Measurements from ENCODE around the gene NT5DC4.

NT5DC4 gene

GRCh38 chr2:112724591-112725525 is 4.0 kb downstream of the NT5DC4 start:
- no peak for DNase-seq

- no peak for DNase-seq
Measured at GRCh38 chr2:112725545-112726457, 5.0 kb downstream of the NT5DC4 start.

GRCh38 chr2:112726487-112727190 is 5.8 kb downstream of the NT5DC4 start:
- DNase-seq: peak; percentile 93 to 94

GRCh38 chr2:112727276-112728028 is 6.6 kb downstream of the NT5DC4 start:
- no peak for DNase-seq

GRCh38 chr2:112728029-112728362 is 7.2 kb downstream of the NT5DC4 start:
- no peak for DNase-seq

- no peak for DNase-seq
Measured at GRCh38 chr2:112728378-112729175, 7.8 kb downstream of the NT5DC4 start.

GRCh38 chr2:112730216-112730615 is 9.4 kb downstream of the NT5DC4 start:
- DNase-seq: no peak

GRCh38 chr2:112730791-112731190 is 10.0 kb downstream of the NT5DC4 start:
- DNase-seq: no peak

- DNase-seq: no peak
Measured at GRCh38 chr2:112731479-112731878, 10.7 kb downstream of the NT5DC4 start.

- DNase-seq: no peak
Measured at GRCh38 chr2:112733456-112733855, 12.6 kb downstream of the NT5DC4 start.

- no peak for DNase-seq
Measured at GRCh38 chr2:112733871-112734270, 13.1 kb downstream of the NT5DC4 start.

- no peak for DNase-seq
Measured at GRCh38 chr2:112737542-112738232, 16.9 kb downstream of the NT5DC4 start.

- DNase-seq: no peak
Measured at GRCh38 chr2:112740527-112740926, 19.7 kb downstream of the NT5DC4 start.

- DNase-seq: peak; percentile 85 to 87
Measured at GRCh38 chr2:112749755-112750559, 29.1 kb downstream of the NT5DC4 start.

- DNase-seq: no peak
Measured at GRCh38 chr2:112750560-112750843, 29.7 kb downstream of the NT5DC4 start.

- no peak for DNase-seq
Measured at GRCh38 chr2:112751451-112752197, 30.8 kb downstream of the NT5DC4 start.

- no peak for DNase-seq
Measured at GRCh38 chr2:112752667-112753066, 31.8 kb downstream of the NT5DC4 start.

- no peak for DNase-seq
Measured at GRCh38 chr2:112754564-112754963, 33.7 kb downstream of the NT5DC4 start.

GRCh38 chr2:112755444-112755843 is 34.6 kb downstream of the NT5DC4 start:
- no peak for DNase-seq

Measured in activated T-cell treated with anti-CD3 and anti-CD28 coated beads, Interleukin-2, amount 50 U/mL, for 48 hours (primary cell).